K562 (cell line): ENCODE results near the gene PLA2G4F. TPM values are rescaled to one million over a fixed set of nuclear protein-coding genes. Genes with fewer than 3 reads are reported as not detected.

Experiments
- ATAC-seq: fragments of 200-7000 bp; cut with Tn5 transposase; 3 replicates; pipeline ENCODE4 v1.9.1; 2020; ENCODE audit warnings: moderate library complexity
- BruUV-seq: library from RNA; stranded (reverse); fragments of 400-500 nt; replicated peaks from 2 replicates; lab custom pipeline; 2021; lab: Mats Ljungman, UMichigan
- CTCF ChIA-PET: fragments of 300-600 bp; formaldehyde crosslinking; extraction: SDS; loops from one replicate; lab custom pipeline; 2021; ENCODE audit warnings: low intra/inter-chr PET ratio; lab: Yijun Ruan, JAX
- POLR2A ChIA-PET: fragments of 300-600, 350-650 bp; sonication (Branson Sonifier 250); formaldehyde crosslinking; extraction: SDS; loops from one replicate; lab custom pipeline; 2021; ENCODE audit warnings: antibody characterized with exemption, inconsistent platforms; lab: Yijun Ruan, JAX
- DNase-seq, 4 experiments: peaks; one replicate each; pipeline versions ENCODE4 v3.0.0 to v3.0.0-alpha.2; 2011 to 2018; ENCODE audit warnings: low spot score in 3 of 4, mixed read lengths in 3 of 4; ENCODE audit errors: extremely low read depth in 1 of 4
- FAIRE-seq: peaks from 2 replicates; lab custom pipeline; 2011; peaks lifted over from hg19 to GRCh38; lab: Jason Lieb, UNC
- H2AFZ ChIP-seq: 2 replicates; pipeline ENCODE4 v1.6.0; 2011; ENCODE audit warnings: low read depth, low read length, control low read depth, inconsistent platforms
- H3K27ac ChIP-seq: fragments of 200-600 bp; 3 replicates; pipeline ENCODE4 v1.8.0; 2011; ENCODE audit warnings: low read depth, mild to moderate bottlenecking, control low read depth, inconsistent platforms, low read length, moderate library complexity, mixed read lengths; ENCODE audit errors: extremely low read depth
- H3K27me3 ChIP-seq, 2 experiments: fragments of 300-600 bp in 1 of 2; 2 replicates in 1 of 2; 3 replicates in 1 of 2; pipeline versions ENCODE4 v1.6.0 to v1.8.0; 2011; ENCODE audit warnings: inconsistent platforms in 2 of 2, low read length in 2 of 2, mild to moderate bottlenecking in 1 of 2, mixed read lengths in 1 of 2, moderate library complexity in 1 of 2; ENCODE audit not compliant: control insufficient read depth in 2 of 2, insufficient read depth in 2 of 2
- H3K36me3 ChIP-seq: fragments of 300-600 bp; 3 replicates; pipeline ENCODE4 v1.8.0; 2011; ENCODE audit warnings: mild to moderate bottlenecking, low read length, inconsistent platforms; ENCODE audit not compliant: control insufficient read depth, insufficient read depth
- H3K4me1 ChIP-seq, 2 experiments: fragments of 200-600 bp in 1 of 2; replicated peaks in 1 of 2; 2 replicates in 1 of 2; 3 replicates in 1 of 2; pipeline versions ENCODE4 v1.5.1 to v1.8.0; 2011; ENCODE audit warnings: inconsistent platforms in 2 of 2, low read length in 2 of 2, mild to moderate bottlenecking in 1 of 2, mixed read lengths in 1 of 2, moderate library complexity in 1 of 2; ENCODE audit not compliant: control insufficient read depth in 2 of 2, insufficient read depth in 2 of 2
- H3K4me2 ChIP-seq: 2 replicates; pipeline ENCODE4 v1.6.1; 2011; ENCODE audit warnings: low read length, control low read depth, inconsistent platforms, mixed read lengths; ENCODE audit not compliant: insufficient read depth
- H3K4me3 ChIP-seq: fragments of 200-600 bp; sonication (generic), shearing (Covaris generic); 2 replicates; pipeline ENCODE4 v1.5.1; 2016; ENCODE audit warnings: control low read depth, inconsistent platforms
- H3K79me2 ChIP-seq: fragments of 200-600 bp; 3 replicates; pipeline ENCODE4 v1.8.0; 2011; ENCODE audit warnings: low read length, inconsistent platforms; ENCODE audit not compliant: control insufficient read depth, insufficient read depth
- H3K9ac ChIP-seq, 2 experiments: 2 replicates each; pipeline versions ENCODE4 v1.6.0 to v1.6.1; 2011; ENCODE audit warnings: low read depth in 2 of 2, low read length in 2 of 2, control low read depth in 1 of 2, inconsistent platforms in 1 of 2, mild to moderate bottlenecking in 1 of 2, mixed read lengths in 1 of 2; ENCODE audit not compliant: insufficient read depth in 1 of 2
- H3K9me1 ChIP-seq: one replicate; pipeline ENCODE4 v1.6.0; 2011; ENCODE audit warnings: inconsistent platforms, mild to moderate bottlenecking, low read length, moderate library complexity; ENCODE audit not compliant: control insufficient read depth, insufficient read depth
- H3K9me3 ChIP-seq: replicated peaks from 2 replicates; pipeline ENCODE4 v1.5.1; 2011; ENCODE audit warnings: low read depth, low read length, inconsistent platforms; ENCODE audit not compliant: control insufficient read depth, insufficient read depth
- H4K20me1 ChIP-seq: replicated peaks from 2 replicates; pipeline ENCODE4 v1.6.1; 2011; ENCODE audit warnings: low read length, inconsistent platforms, mixed read lengths; ENCODE audit not compliant: control insufficient read depth, insufficient read depth
- BCL6 ChIP-seq: fragments of 250-450 bp; sonication (Bioruptor Pico); IDR thresholded peaks from 2 replicates; pipeline ENCODE4 v1.4.0; 2020
- HDAC6 ChIP-seq: IDR thresholded peaks from 2 replicates; pipeline ENCODE4 v1.6.1; 2012; ENCODE audit warnings: low read depth, mild to moderate bottlenecking, control low read depth, inconsistent platforms, low read length, moderate library complexity
- HDAC8 ChIP-seq: fragments of 450-650 bp; IDR thresholded peaks from 2 replicates; pipeline ENCODE4 v1.6.1; 2016; ENCODE audit warnings: mild to moderate bottlenecking, missing genetic modification characterization, moderate library complexity, missing compliant biosample characterization
- JUNB ChIP-seq: fragments of 450-650 bp; formaldehyde crosslinking; conservative IDR thresholded peaks from 2 replicates; pipeline ENCODE4 v1.4.0; 2020; ENCODE audit warnings: mild to moderate bottlenecking
- MEF2A ChIP-seq: IDR thresholded peaks from 2 replicates; pipeline ENCODE4 v1.6.1; 2011; ENCODE audit warnings: low read depth, mild to moderate bottlenecking, low read length, moderate library complexity; ENCODE audit not compliant: control insufficient read depth
- NCOA4 ChIP-seq: fragments of 450-650 bp; IDR thresholded peaks from 2 replicates; pipeline ENCODE4 v1.6.1; 2018; ENCODE audit warnings: mild to moderate bottlenecking; ENCODE audit not compliant: partially characterized antibody
- PKNOX1 ChIP-seq: fragments of 450-650 bp; IDR thresholded peaks from 2 replicates; pipeline ENCODE4 v1.6.1; 2016
- PPARD ChIP-seq: fragments of 250-450 bp; sonication (Bioruptor Pico); IDR thresholded peaks from 2 replicates; pipeline ENCODE4 v1.8.0; 2022; ENCODE audit warnings: inconsistent platforms, mild to moderate bottlenecking, moderate library complexity
- SAP30 ChIP-seq: fragments of 200-600 bp; sonication (generic); IDR thresholded peaks from 2 replicates; pipeline ENCODE4 v1.6.1; 2012; ENCODE audit warnings: borderline replicate concordance, low read depth, mild to moderate bottlenecking, moderate library complexity, low read length, control low read depth, inconsistent platforms; ENCODE audit not compliant: insufficient read depth, poor library complexity, severe bottlenecking
- SMARCA5 ChIP-seq: fragments of 450-650 bp; IDR thresholded peaks from 2 replicates; pipeline ENCODE4 v1.6.1; 2016
- TAF1 ChIP-seq: IDR thresholded peaks from 2 replicates; pipeline ENCODE4 v1.6.1; 2011; ENCODE audit warnings: mild to moderate bottlenecking, low read length, moderate library complexity; ENCODE audit not compliant: insufficient read depth, control insufficient read depth, severe bottlenecking; ENCODE audit errors: extremely low read depth
- ZNF583 ChIP-seq: fragments of 250-450 bp; sonication (Bioruptor Pico); IDR thresholded peaks from 2 replicates; pipeline ENCODE4 v1.4.0; 2020
- ZNF778 ChIP-seq: fragments of 450-650 bp; formaldehyde crosslinking; IDR thresholded peaks from 2 replicates; pipeline ENCODE4 v1.4.0; 2020; ENCODE audit warnings: mild to moderate bottlenecking, moderate library complexity
- WGBS: fragments of 100-300 bp; shearing (Covaris generic); methylation state at CpG from one replicate; pipeline ENCODE4 v1.1.6; 2016; ENCODE audit warnings: low coverage, mixed read lengths; ENCODE audit not compliant: insufficient coverage; ENCODE audit errors: missing lambda C conversion rate; 5-methylcytosine and 5-hydroxymethylcytosine counted together
- in situ Hi-C: fragments of 300-500 bp; cut with MboI; formaldehyde crosslinking; loops from 4 replicates; pipeline ENCODE4 v1.15.0; 2018; ENCODE audit warnings: inconsistent platforms, mixed read lengths
- intact Hi-C: fragments of 100-400 bp; cut with micrococcal nuclease; formaldehyde crosslinking; loops from 2 replicates; pipeline ENCODE4 v1.14.2; 2022
- polyA plus RNA-seq, 8 experiments: library from polyadenylated mRNA; depleted of rRNA in 4 of 8; stranded (reverse) in 5 of 8; unstranded in 3 of 8; fragments of >200 nt; fragmentation: Nextera tagmentation in 2 of 8; fragmentation: Illumina TruSeq in 1 of 8; extraction: Ambion mirVana in 2 of 8; extraction: Trizol in 1 of 8; gene quantifications; 2 replicates each; pipeline versions ENCODE4 v1.2.1 to v1.2.3, GENCODE V29; 2011 to 2014; ENCODE audit warnings: inconsistent platforms in 1 of 8, missing spikeins in 1 of 8
- total RNA-seq, 7 experiments: library from RNA; depleted of rRNA in 6 of 7; stranded (reverse); fragments of >200 nt in 6 of 7; fragmentation: Illumina TruSeq in 2 of 7; extraction: Trizol in 2 of 7; gene quantifications; 2 replicates each; pipeline versions ENCODE4 v1.2.1 to v1.2.3, GENCODE V29; 2011 to 2021; ENCODE audit warnings: low replicate concordance in 1 of 7

PLA2G4F gene
- total and polyA plus RNA-seq, 9 of the 15 experiments (the other 6 are each of a cell fraction or from before 2014, with no cell fraction given) = 0.02 TPM; not detected in 8

DNA sequence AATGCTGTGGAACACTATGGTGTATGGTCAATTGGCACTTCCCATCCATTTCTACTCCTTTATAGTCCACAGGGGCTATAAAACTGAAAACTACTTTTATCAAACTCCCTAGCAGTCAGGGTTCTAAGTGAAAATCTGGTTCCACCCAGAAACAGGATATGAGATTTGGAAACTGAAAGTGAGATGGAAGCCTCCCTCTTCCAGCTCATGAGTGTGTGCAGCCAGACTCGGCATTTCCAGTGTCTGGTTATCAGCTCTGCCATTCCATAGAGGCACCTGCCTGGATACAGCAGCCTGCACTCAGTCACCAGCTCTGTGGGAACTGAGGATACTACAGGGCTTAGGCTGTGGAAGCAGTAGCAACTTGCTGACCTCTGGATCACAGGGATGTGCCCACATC is 14.7 kb upstream of the PLA2G4F start:
- no peak for FAIRE-seq
- Histone ChIP-seq H3K9me3 (no peaks in the 10 kb centered on the region), H3K27ac (no peak overlapping the region), H2AFZ (no peak overlapping the region), H3K36me3 (peaks cover 60% of the 10 kb centered on the region), H3K9me1 (no peaks in the 10 kb centered on the region), H3K27me3 (no peaks in the 10 kb centered on the region), H3K9ac (no peak overlapping the region), H3K4me1 (no peaks in the 10 kb centered on the region; a peak in 2 of 5 replicates), H4K20me1 (no peaks in the 10 kb centered on the region), H3K4me2 (no peak overlapping the region), H3K79me2 (no peaks in the 10 kb centered on the region), H3K4me3 (no peak overlapping the region)
- intact Hi-C loops = no loop called here
- no peak for DNase-seq
- ATAC-seq = no peak
- no TSS peak for BruUV-seq
- in situ Hi-C loops = no loop called here
- WGBS = 77% methylated on average over 1 of the region's 1 CpG
- TF ChIP-seq PKNOX1 (no peak), ZNF583 (CRISPR knock-in tag) (no peak), JUNB (CRISPR knock-in tag) (no peak), HDAC6 (no peak), BCL6 (CRISPR knock-in tag) (no peak), SAP30 (no peak), TAF1 (no peak), MEF2A (no peak), NCOA4 (no peak), PPARD (CRISPR knock-in tag) (no peak), SMARCA5 (no peak), HDAC8 (no peak), ZNF778 (CRISPR knock-in tag) (no peak)
- POLR2A ChIA-PET = interaction anchor here (0.9 kb wide), 1 partner anchor 15 kb away, joined by 3 read pairs; no protein-coding TSS in a partner anchor
- CTCF ChIA-PET = no interaction called here
